Measurements from ENCODE around the gene OR10AD1. TPM values are rescaled to one million over a fixed set of nuclear protein-coding genes. Genes with fewer than 3 reads are reported as not detected.

Gene OR10AD1
- total RNA-seq, 1 donor from 2014 or later = not detected

DNA sequence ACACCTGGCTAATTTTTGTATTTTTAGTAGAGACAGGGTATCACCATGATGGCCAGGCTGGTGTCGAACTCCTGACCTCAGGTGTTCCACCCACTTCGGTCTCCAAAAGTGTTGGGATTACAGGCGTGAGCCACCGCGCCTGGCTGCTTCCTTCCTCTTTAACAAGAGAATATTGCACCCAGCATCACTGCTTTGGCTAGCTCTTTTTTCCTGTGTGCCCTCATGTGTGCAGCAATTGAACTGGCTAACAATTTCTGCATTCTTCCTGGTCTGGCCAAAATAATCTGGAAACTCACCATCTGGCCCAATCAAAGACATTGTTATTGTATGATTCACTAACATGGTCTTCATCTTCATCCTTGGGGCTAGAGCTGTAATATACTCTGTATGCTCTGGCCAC, 43.0 kb downstream of the OR10AD1 start:
- no peak for DNase-seq (ENCODE audit: low spot score)
- H3K27ac ChIP-seq = no peak overlapping the region
- Mint-ChIP-seq H3K27me3 (ENCODE audit: insufficient read depth, low read depth) (peaks cover 6% of the 10 kb centered on the region), H3K4me1 (peaks cover 17% of the 10 kb centered on the region), H3K27ac (no peak overlapping the region), H3K4me3 (no peak overlapping the region), H3K9me3 (no peaks in the 10 kb centered on the region), H3K36me3 (no peaks in the 10 kb centered on the region)
- TF ChIP-seq, protein P1, sequence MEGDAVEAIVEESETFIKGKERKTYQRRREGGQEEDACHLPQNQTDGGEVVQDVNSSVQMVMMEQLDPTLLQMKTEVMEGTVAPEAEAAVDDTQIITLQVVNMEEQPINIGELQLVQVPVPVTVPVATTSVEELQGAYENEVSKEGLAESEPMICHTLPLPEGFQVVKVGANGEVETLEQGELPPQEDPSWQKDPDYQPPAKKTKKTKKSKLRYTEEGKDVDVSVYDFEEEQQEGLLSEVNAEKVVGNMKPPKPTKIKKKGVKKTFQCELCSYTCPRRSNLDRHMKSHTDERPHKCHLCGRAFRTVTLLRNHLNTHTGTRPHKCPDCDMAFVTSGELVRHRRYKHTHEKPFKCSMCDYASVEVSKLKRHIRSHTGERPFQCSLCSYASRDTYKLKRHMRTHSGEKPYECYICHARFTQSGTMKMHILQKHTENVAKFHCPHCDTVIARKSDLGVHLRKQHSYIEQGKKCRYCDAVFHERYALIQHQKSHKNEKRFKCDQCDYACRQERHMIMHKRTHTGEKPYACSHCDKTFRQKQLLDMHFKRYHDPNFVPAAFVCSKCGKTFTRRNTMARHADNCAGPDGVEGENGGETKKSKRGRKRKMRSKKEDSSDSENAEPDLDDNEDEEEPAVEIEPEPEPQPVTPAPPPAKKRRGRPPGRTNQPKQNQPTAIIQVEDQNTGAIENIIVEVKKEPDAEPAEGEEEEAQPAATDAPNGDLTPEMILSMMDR (IDR thresholded peaks at IDR 0.05) = no peak
- TF ChIP-seq EZH2 (IDR thresholded peaks at IDR 0.05) = no peak
- no peak for TF ChIP-seq EZH2phosphoT487 (IDR thresholded peaks at IDR 0.05)
- no peak overlapping the region for H3K4me2 ChIP-seq
- H3K27me3 ChIP-seq = no peaks in the 10 kb centered on the region
- no peaks in the 10 kb centered on the region for H3K36me3 ChIP-seq
- no peaks in the 10 kb centered on the region for H3K9me3 ChIP-seq (ENCODE audit: low read depth)
- no peak overlapping the region for H2AFZ ChIP-seq (replicated peaks)
- no peak overlapping the region for H3K4me3 ChIP-seq
- no peak overlapping the region for H3K9ac ChIP-seq
- H4K20me1 ChIP-seq (ENCODE audit: low read depth) = no peaks in the 10 kb centered on the region
- H3F3A ChIP-seq (ENCODE audit: low read depth) = peaks cover 14% of the 10 kb centered on the region
- peaks cover 5% of the 10 kb centered on the region for H3K4me1 ChIP-seq
- no peaks in the 10 kb centered on the region for H3K79me2 ChIP-seq (ENCODE audit: low read depth)

DNA sequence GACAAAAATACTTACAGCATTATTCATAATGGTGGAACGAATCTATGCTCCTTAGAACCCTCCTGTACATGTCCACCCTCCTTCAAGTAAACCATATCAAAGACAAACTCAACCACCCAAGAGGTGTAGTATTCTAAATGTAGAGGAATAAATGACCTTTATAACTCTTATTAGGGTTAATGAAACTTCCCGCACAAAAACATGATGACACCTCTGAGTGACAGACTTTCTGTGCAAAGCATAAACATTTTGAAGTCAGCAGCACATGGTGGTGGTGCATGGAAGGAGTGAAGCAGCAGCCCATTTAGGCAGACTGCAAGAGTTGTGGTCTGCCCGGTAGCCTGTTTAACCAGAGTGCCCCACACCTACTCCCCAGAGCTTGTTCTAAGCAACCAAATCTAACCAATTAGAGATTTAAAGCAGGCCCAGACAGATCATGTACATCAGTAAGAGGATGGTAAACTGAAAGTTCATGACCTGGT, 45.2 kb downstream of the OR10AD1 start:
- H3K4me3 ChIP-seq = peak overlapping the region; percentile 69
- TF ChIP-seq EZH2 (IDR thresholded peaks at IDR 0.05) (no peak), EZH2phosphoT487 (IDR thresholded peaks at IDR 0.05) (no peak)
- TF ChIP-seq, protein P1 (IDR thresholded peaks at IDR 0.05) = no peak
- peak overlapping the region; percentile 94 for H2AFZ ChIP-seq (replicated peaks)
- H3K9ac ChIP-seq = no peak overlapping the region
- no peaks in the 10 kb centered on the region for H4K20me1 ChIP-seq (ENCODE audit: low read depth)
- H3K27ac Mint-ChIP-seq = peak overlapping the region; percentile 98
- H3K4me2 ChIP-seq = peak overlapping the region; percentile 82
- H3K79me2 ChIP-seq (ENCODE audit: low read depth) = no peaks in the 10 kb centered on the region
- H3K4me1 ChIP-seq = peaks cover 5% of the 10 kb centered on the region
- no peak for DNase-seq (ENCODE audit: low spot score)
- peak overlapping the region; percentile 95 for H3K4me3 Mint-ChIP-seq
- peaks cover 2% of the 10 kb centered on the region for H3K36me3 Mint-ChIP-seq
- no peaks in the 10 kb centered on the region for H3K9me3 ChIP-seq (ENCODE audit: low read depth)
- H3F3A ChIP-seq (ENCODE audit: low read depth) = peaks cover 14% of the 10 kb centered on the region
- no peaks in the 10 kb centered on the region for H3K9me3 Mint-ChIP-seq
- no peaks in the 10 kb centered on the region for H3K27me3 ChIP-seq
- peaks cover 17% of the 10 kb centered on the region for H3K4me1 Mint-ChIP-seq
- no peaks in the 10 kb centered on the region for H3K36me3 ChIP-seq
- H3K27ac ChIP-seq = no peak overlapping the region
- H3K27me3 Mint-ChIP-seq (ENCODE audit: insufficient read depth, low read depth) = peaks cover 3% of the 10 kb centered on the region

DNA sequence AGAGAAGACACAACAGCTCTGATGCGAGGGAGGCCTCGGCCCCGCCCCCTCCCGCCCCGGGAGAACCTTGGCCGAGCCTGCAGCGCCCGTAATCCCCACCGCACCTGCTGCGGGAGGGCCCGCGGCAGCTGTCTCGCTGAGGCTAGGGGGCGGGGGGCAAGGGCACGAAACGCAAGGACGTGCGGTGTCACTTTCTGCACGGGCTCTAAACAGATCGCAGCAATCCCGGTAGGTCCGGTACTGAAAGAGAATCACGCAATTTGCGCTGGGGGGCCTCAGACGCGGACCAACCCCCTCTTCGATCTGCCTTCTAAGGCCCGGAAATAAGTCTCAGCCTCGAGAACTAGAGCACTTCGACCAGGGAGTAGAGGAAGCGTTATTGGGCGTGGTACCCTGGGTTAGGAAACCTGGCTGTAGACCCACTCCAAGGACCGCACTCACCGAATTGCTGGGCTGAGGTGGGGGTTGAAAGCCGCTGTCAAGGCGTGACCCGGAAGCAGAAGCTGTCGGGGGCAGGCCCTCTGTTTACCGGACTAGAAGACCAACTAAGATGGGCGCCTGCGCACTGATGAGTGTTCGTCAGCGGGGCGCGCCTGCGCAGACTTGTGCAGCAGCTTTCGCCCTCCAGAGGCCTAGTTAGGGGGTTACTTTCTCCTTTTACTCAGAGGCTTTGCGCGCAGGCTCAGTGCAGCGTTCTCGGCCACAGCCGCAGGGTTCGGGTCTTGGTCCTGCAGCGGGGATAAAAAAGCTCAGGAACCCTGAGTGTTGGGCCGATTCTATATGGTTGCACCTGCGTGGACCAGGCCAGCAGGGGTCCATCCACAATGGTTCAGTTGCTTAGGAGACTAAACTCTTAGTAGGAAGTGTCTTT, 45.8 kb downstream of the OR10AD1 start, which contains the start of gene ASB8:
Gene ASB8 (minus strand): TSS at position 498 of the 871 bp plus-strand sequence. CDS start 4,019 bp downstream, outside the sequence.
- Mint-ChIP-seq H3K27me3 (ENCODE audit: insufficient read depth, low read depth) (peaks cover 3% of the 10 kb centered on the region), H3K4me3 (peak within 1 kb of the TSS; percentile 95), H3K27ac (peak within 1 kb of the TSS; percentile 98), H3K36me3 (peaks cover 2% of the 10 kb centered on the region), H3K9me3 (no peaks in the 10 kb centered on the region), H3K4me1 (peaks cover 17% of the 10 kb centered on the region)
- Histone ChIP-seq H3K4me1 (peaks cover 5% of the 10 kb centered on the region), H3K27me3 (no peaks in the 10 kb centered on the region), H2AFZ (replicated peaks) (peak within 1 kb of the TSS; percentile 94), H3F3A (ENCODE audit: low read depth) (peaks cover 14% of the 10 kb centered on the region), H3K9ac (peak within 1 kb of the TSS; percentile 18), H3K4me3 (peak within 1 kb of the TSS; percentile 69), H3K79me2 (ENCODE audit: low read depth) (no peaks in the 10 kb centered on the region), H3K9me3 (ENCODE audit: low read depth) (no peaks in the 10 kb centered on the region), H3K4me2 (peak within 1 kb of the TSS; percentile 82), H4K20me1 (ENCODE audit: low read depth) (no peaks in the 10 kb centered on the region), H3K27ac (no peak within 1 kb of the TSS), H3K36me3 (no peaks in the 10 kb centered on the region)
- TF ChIP-seq, protein P1 (IDR thresholded peaks at IDR 0.05) = peak; percentile 52
- TF ChIP-seq EZH2 (IDR thresholded peaks at IDR 0.05) = no peak
- peak; percentile 100 for DNase-seq (ENCODE audit: low spot score)

Data from neural progenitor cell (in vitro differentiated cells).